Measurements from ENCODE around the gene PNCK.
"Not testable (repeated sequence)": the region's sequence is repeated elsewhere in the genome, so short reads cannot be mapped to it uniquely, and the experiment has no call there.

Gene PNCK

GRCh38 chrX:153673428-153674218 is at the start of gene PNCK:
Gene PNCK, minus strand, starts transcription at chrX:153673813. Its CDS starts 737 bp downstream, at chrX:153673076.
- Histone ChIP-seq H3K36me3 (ENCODE audit: control insufficient read depth, low read depth, low read length) (no peaks in the 10 kb centered on the region), H3K4me1 (ENCODE audit: control insufficient read depth, low read depth, low read length) (no peaks in the 10 kb centered on the region), H3K9ac (ENCODE audit: low read length) (no peak within 1 kb of the TSS), H3K27me3 (ENCODE audit: control insufficient read depth, insufficient read depth, low read length) (no peaks in the 10 kb centered on the region), H3K9me3 (ENCODE audit: control insufficient read depth, low read depth, low read length) (no peaks in the 10 kb centered on the region), H3K27ac (ENCODE audit: low read length) (no peak within 1 kb of the TSS), H3K4me3 (ENCODE audit: low read length) (no peak within 1 kb of the TSS)

GRCh38 chrX:153722704-153723350 is 49.2 kb upstream of the PNCK start:
- Histone ChIP-seq H3K9ac (ENCODE audit: low read length) (peak overlapping the region; percentile 54), H3K4me1 (ENCODE audit: control insufficient read depth, low read depth, low read length) (peaks cover 15% of the 10 kb centered on the region), H3K27ac (ENCODE audit: low read length) (no peak overlapping the region), H3K4me3 (ENCODE audit: low read length) (peak overlapping the region; percentile 66), H3K9me3 (ENCODE audit: control insufficient read depth, low read depth, low read length) (peaks cover 6% of the 10 kb centered on the region), H3K27me3 (ENCODE audit: control insufficient read depth, insufficient read depth, low read length) (no peaks in the 10 kb centered on the region), H3K36me3 (ENCODE audit: control insufficient read depth, low read depth, low read length) (peaks cover 26% of the 10 kb centered on the region)

DNA sequence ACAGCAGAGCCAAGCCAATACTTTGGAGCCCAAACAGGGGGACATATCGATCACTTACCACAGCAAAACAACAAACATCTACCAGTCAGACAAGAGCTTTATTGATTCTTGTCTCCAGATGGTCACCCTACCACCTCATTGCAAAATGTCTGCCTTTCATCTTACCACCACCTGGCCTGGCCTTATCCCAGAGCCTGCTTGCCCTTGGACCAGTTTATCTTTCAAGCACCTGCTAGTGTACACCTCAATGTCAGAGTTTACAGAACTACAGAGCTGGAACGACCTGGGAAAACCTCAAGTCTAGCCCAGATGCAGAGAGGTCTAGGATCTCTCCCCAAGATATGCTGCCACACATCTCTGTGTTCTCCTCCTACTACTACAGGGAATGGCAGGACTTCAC is 46.1 kb upstream of the PNCK start:
- no peak overlapping the region for H3K4me3 ChIP-seq (ENCODE audit: low read length)
- H3K36me3 ChIP-seq (ENCODE audit: control insufficient read depth, low read depth, low read length), result peaks cover 36% of the 10 kb centered on the region
- H3K27me3 ChIP-seq (ENCODE audit: control insufficient read depth, insufficient read depth, low read length), result no peaks in the 10 kb centered on the region
- H3K4me1 ChIP-seq (ENCODE audit: control insufficient read depth, low read depth, low read length), result peaks cover 5% of the 10 kb centered on the region
- H3K9me3 ChIP-seq (ENCODE audit: control insufficient read depth, low read depth, low read length), result peaks cover 6% of the 10 kb centered on the region
- H3K27ac ChIP-seq (ENCODE audit: low read length), result no peak overlapping the region
- H3K9ac ChIP-seq (ENCODE audit: low read length), result no peak overlapping the region

- Histone ChIP-seq H3K27ac (ENCODE audit: low read length) (no peak overlapping the region), H3K9me3 (ENCODE audit: control insufficient read depth, low read depth, low read length) (peaks cover 6% of the 10 kb centered on the region), H3K9ac (ENCODE audit: low read length) (no peak overlapping the region), H3K27me3 (ENCODE audit: control insufficient read depth, insufficient read depth, low read length) (no peaks in the 10 kb centered on the region), H3K4me1 (ENCODE audit: control insufficient read depth, low read depth, low read length) (peaks cover 5% of the 10 kb centered on the region), H3K4me3 (ENCODE audit: low read length) (no peak overlapping the region), H3K36me3 (ENCODE audit: control insufficient read depth, low read depth, low read length) (peaks cover 41% of the 10 kb centered on the region)
Measured at GRCh38 chrX:153719238-153719637, 45.6 kb upstream of the PNCK start.

GRCh38 chrX:153717445-153717844 is 43.8 kb upstream of the PNCK start:
- Histone ChIP-seq H3K4me1 (ENCODE audit: control insufficient read depth, low read depth, low read length) (no peaks in the 10 kb centered on the region), H3K36me3 (ENCODE audit: control insufficient read depth, low read depth, low read length) (peaks cover 48% of the 10 kb centered on the region), H3K9me3 (ENCODE audit: control insufficient read depth, low read depth, low read length) (peaks cover 6% of the 10 kb centered on the region), H3K27me3 (ENCODE audit: control insufficient read depth, insufficient read depth, low read length) (no peaks in the 10 kb centered on the region), H3K27ac (ENCODE audit: low read length) (no peak overlapping the region), H3K9ac (ENCODE audit: low read length) (no peak overlapping the region), H3K4me3 (ENCODE audit: low read length) (no peak overlapping the region)

DNA sequence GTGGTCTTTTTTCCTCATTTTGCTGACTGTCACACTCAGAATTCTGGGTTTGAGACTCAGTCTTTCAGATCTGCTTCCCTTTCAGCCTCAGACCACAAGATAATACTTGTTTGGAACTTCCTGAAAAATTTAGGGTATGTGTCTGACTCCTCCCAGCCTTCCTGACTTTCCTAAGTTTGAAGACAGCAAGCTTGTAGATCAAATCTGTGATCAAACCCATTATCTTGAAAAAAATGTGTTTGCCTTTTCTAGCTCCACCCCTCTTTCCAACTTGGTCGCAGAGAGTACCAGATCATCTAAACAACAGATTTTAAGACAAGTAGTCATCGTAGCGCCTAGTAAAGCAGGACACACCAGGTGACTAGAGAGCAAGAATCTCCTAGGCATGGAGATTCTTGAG is 40.6 kb upstream of the PNCK start:
- no peak overlapping the region for H3K9ac ChIP-seq (ENCODE audit: low read length)
- H3K36me3 ChIP-seq (ENCODE audit: control insufficient read depth, low read depth, low read length), result peaks cover 32% of the 10 kb centered on the region
- no peak overlapping the region for H3K27ac ChIP-seq (ENCODE audit: low read length)
- no peak overlapping the region for H3K4me3 ChIP-seq (ENCODE audit: low read length)
- no peaks in the 10 kb centered on the region for H3K27me3 ChIP-seq (ENCODE audit: control insufficient read depth, insufficient read depth, low read length)
- H3K9me3 ChIP-seq (ENCODE audit: control insufficient read depth, low read depth, low read length), result peaks cover 5% of the 10 kb centered on the region
- no peaks in the 10 kb centered on the region for H3K4me1 ChIP-seq (ENCODE audit: control insufficient read depth, low read depth, low read length)

DNA sequence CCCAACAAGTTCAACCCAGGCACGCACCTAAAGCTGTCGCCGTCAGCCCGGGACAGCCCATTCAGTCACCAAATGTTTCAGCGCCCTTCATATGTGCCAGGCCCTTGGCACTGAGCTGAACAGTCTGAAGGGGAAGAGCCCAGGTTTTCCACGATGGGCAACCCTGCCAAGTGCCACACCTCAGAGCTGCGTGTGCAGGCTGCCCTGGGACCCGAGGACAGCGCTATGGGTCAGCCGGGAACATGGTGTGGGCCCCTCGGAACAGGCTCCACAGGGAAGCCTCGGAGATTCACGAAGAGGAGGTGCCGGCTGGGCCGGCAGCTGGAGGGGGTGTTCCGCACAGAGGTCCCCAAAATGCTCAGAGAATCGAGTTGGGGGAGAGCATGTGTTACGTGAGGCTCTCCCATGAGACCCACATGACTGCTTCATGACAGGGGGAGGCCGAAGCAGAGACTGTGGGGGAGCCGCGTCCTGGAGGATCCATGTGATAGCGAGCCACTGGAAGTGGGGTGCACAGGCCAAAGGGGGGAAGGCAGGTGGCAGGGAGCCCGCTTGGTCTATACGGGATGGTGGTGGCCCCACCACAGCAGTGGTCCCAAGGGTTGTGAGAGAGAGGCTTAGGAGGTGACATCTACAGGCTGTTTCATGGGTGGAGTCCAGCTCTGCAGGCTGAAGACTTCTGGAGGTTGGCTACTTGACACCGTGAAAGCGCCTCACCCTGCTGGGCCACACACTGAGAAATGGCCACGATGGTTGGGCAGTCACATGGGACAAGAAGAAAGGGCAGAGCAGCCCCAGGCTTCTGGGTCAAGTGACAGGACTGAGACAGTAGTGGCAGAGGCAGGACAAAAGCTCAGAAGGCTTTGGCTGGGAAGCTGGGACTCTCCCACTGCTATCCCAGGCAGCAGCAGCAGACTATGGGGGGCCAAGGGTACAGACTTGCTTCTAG is 36.4 kb upstream of the PNCK start:
- H3K9me3 ChIP-seq (ENCODE audit: control insufficient read depth, low read depth, low read length), result peaks cover 8% of the 10 kb centered on the region

DNA sequence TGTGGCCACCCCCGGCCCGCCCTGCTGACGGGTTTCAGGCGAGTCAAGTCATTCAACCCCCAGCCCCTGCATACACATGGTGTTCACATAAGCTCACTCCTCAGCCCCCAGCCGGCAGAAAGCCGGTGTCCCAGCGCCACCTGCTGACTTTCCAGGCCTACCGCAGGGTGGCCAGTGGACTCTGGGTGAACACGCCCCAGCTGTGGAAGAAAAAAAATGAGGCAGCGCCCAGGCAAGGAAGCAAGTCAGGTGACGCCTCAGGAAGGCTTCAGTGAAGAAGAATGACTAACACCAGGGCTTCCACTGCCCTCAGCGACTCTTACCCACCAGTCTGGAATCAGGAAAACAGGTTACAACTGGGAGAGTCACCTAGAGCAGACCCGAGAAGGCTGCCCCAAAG is 34.8 kb upstream of the PNCK start:
- no peak overlapping the region for H3K4me3 ChIP-seq (ENCODE audit: low read length)
- no peaks in the 10 kb centered on the region for H3K4me1 ChIP-seq (ENCODE audit: control insufficient read depth, low read depth, low read length)
- no peak overlapping the region for H3K9ac ChIP-seq (ENCODE audit: low read length)
- H3K27ac ChIP-seq (ENCODE audit: low read length), result no peak overlapping the region
- H3K27me3 ChIP-seq (ENCODE audit: control insufficient read depth, insufficient read depth, low read length), result no peaks in the 10 kb centered on the region
- H3K9me3 ChIP-seq (ENCODE audit: control insufficient read depth, low read depth, low read length), result peaks cover 8% of the 10 kb centered on the region
- peaks cover 3% of the 10 kb centered on the region for H3K36me3 ChIP-seq (ENCODE audit: control insufficient read depth, low read depth, low read length)

More for the DNA sequence above, 36.4 kb upstream of the PNCK start:
- no peak overlapping the region for H3K27ac ChIP-seq (ENCODE audit: low read length)
- peaks cover 14% of the 10 kb centered on the region for H3K36me3 ChIP-seq (ENCODE audit: control insufficient read depth, low read depth, low read length)
- H3K9ac ChIP-seq (ENCODE audit: low read length), result no peak overlapping the region
- no peak overlapping the region for H3K4me3 ChIP-seq (ENCODE audit: low read length)
- no peaks in the 10 kb centered on the region for H3K4me1 ChIP-seq (ENCODE audit: control insufficient read depth, low read depth, low read length)
- H3K27me3 ChIP-seq (ENCODE audit: control insufficient read depth, insufficient read depth, low read length), result no peaks in the 10 kb centered on the region

- no peaks in the 10 kb centered on the region for H3K36me3 ChIP-seq (ENCODE audit: control insufficient read depth, low read depth, low read length)
- H3K4me3 ChIP-seq (ENCODE audit: low read length), result no peak overlapping the region
- peaks cover 8% of the 10 kb centered on the region for H3K9me3 ChIP-seq (ENCODE audit: control insufficient read depth, low read depth, low read length)
- H3K27ac ChIP-seq (ENCODE audit: low read length), result no peak overlapping the region
- H3K4me1 ChIP-seq (ENCODE audit: control insufficient read depth, low read depth, low read length), result no peaks in the 10 kb centered on the region
- H3K9ac ChIP-seq (ENCODE audit: low read length), result no peak overlapping the region
- H3K27me3 ChIP-seq (ENCODE audit: control insufficient read depth, insufficient read depth, low read length), result no peaks in the 10 kb centered on the region
Measured at GRCh38 chrX:153707406-153707805, 33.8 kb upstream of the PNCK start.

DNA sequence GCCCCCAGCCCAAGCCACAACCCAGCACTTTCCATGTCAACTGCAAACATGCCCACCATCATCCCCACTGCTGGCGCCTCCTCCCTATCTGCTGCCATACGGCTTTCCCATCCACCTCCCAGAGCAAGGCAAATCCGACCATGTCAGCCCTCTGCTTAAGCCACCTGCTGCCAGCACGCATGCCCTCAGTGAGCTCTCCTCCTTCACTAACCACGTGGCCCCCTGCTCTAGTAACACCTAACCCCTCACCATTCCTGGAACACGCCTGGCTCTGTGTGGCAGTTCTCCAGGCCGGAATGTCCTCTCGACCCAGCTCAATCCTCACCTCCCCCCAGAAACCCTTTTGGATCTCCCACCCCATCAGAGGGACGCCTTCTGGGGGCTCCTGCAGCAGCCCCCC is 33.2 kb upstream of the PNCK start:
- H3K4me1 ChIP-seq (ENCODE audit: control insufficient read depth, low read depth, low read length), result no peaks in the 10 kb centered on the region
- no peaks in the 10 kb centered on the region for H3K27me3 ChIP-seq (ENCODE audit: control insufficient read depth, insufficient read depth, low read length)
- no peak overlapping the region for H3K9ac ChIP-seq (ENCODE audit: low read length)
- peaks cover under 1% of the 10 kb centered on the region for H3K36me3 ChIP-seq (ENCODE audit: control insufficient read depth, low read depth, low read length)
- no peak overlapping the region for H3K27ac ChIP-seq (ENCODE audit: low read length)
- H3K4me3 ChIP-seq (ENCODE audit: low read length), result no peak overlapping the region
- peaks cover 8% of the 10 kb centered on the region for H3K9me3 ChIP-seq (ENCODE audit: control insufficient read depth, low read depth, low read length)

- H3K9me3 ChIP-seq (ENCODE audit: control insufficient read depth, low read depth, low read length); H3K27me3 ChIP-seq (ENCODE audit: control insufficient read depth, insufficient read depth, low read length); H3K9ac ChIP-seq (ENCODE audit: low read length); H3K36me3 ChIP-seq (ENCODE audit: control insufficient read depth, low read depth, low read length); H3K27ac ChIP-seq (ENCODE audit: low read length); H3K4me1 ChIP-seq (ENCODE audit: control insufficient read depth, low read depth, low read length); H3K4me3 ChIP-seq (ENCODE audit: low read length): not testable (repeated sequence)
Measured at GRCh38 chrX:153705403-153706060, 31.9 kb upstream of the PNCK start.

All from iPS-18a (cell line).